SK-N-MC (cell line): ENCODE results near the gene GPER1.

ENCODE experiments used
- EZH2 ChIP-seq: fragments of 200-600 bp; sonication (generic); IDR thresholded peaks from one replicate; pipeline ENCODE4 v1.6.1; 2017; ENCODE audit warnings: antibody characterized with exemption
- FOXP2 ChIP-seq: optimal IDR thresholded peaks from 2 replicates; pipeline ENCODE3; 2011; ENCODE audit warnings: mild to moderate bottlenecking, moderate library complexity; ENCODE audit not compliant: insufficient read depth; ENCODE audit errors: extremely low read length, control extremely low read depth
- POLR2AphosphoS5 ChIP-seq: IDR thresholded peaks from 2 replicates; pipeline ENCODE4 v1.6.1; 2012; ENCODE audit warnings: mild to moderate bottlenecking, low read depth, low read length, borderline replicate concordance

DNA sequence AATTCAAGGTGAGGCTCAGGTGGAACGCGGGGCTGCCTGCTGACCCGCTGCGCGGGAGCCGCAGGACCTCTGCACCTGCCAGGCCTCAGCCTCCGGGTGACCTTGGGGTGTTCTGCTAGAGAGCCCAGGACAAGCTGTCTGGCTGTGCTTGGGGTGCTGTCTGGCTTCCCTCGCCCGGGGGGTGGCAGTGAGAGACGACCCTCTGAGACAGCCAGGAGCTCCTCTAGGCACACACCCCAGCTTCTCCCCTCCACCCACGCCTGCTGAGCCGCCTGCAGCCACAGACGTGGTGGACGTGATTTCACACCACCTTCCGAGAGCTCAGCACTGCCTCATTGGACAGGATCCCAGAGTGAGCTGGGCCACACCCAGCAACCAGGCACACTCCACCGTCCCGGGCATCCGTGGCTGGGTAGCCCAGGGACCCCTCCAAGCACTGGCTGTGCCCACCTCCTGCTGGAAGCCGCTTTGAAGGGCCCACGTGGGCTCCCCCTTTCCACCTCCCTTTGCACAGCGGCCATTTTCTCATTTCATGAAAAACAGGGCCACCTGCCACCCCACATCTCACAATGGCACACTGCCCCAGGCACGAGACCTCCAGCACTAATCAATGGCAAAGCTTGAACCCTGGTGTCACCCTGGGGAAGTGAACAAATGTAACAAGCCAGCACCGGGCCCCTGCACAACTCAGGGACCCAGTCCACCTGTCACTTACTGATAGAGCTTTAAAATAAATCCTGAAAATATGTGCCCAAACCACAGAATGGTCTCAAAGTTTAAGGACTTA lies 37.1 kb downstream of the GPER1 start:
- TF ChIP-seq POLR2AphosphoS5 (no peak), EZH2 (no peak), FOXP2 (no peak)
